T follicular helper cell (primary cell): ENCODE data around the gene KIZ.

ENCODE experiments used
- DNase-seq: peaks from one replicate; pipeline ENCODE4 v3.0.0-alpha.2; 2020; ENCODE audit warnings: low read depth

The KIZ gene

GRCh38 chr20:21104921-21105320 lies 21.0 kb upstream of the KIZ start:
- no peak for DNase-seq

- no peak for DNase-seq
Measured at GRCh38 chr20:21105429-21106170, 20.3 kb upstream of the KIZ start.

- no peak for DNase-seq
Measured at GRCh38 chr20:21106171-21107017, 19.5 kb upstream of the KIZ start, which contains the start of gene LINC00237. Gene LINC00237 (minus strand): TSS chr20:21106358.

GRCh38 chr20:21109144-21109543 lies 16.7 kb upstream of the KIZ start:
- no peak for DNase-seq

- no peak for DNase-seq
Measured at GRCh38 chr20:21110811-21111210, 15.1 kb upstream of the KIZ start.

- no peak for DNase-seq
Measured at GRCh38 chr20:21111416-21111815, 14.5 kb upstream of the KIZ start.

- no peak for DNase-seq
Measured at GRCh38 chr20:21113697-21114096, 12.2 kb upstream of the KIZ start.

- no peak for DNase-seq
Measured at GRCh38 chr20:21114584-21114983, 11.3 kb upstream of the KIZ start.

GRCh38 chr20:21117521-21117920 lies 8.4 kb upstream of the KIZ start:
- no peak for DNase-seq

- DNase-seq, result no peak
Measured at GRCh38 chr20:21118138-21118537, 7.7 kb upstream of the KIZ start.

GRCh38 chr20:21118782-21119181 lies 7.1 kb upstream of the KIZ start:
- DNase-seq, result no peak

- DNase-seq, result no peak
Measured at GRCh38 chr20:21124190-21124589, 1.7 kb upstream of the KIZ start.

GRCh38 chr20:21125072-21125848 lies 622 bp upstream of the KIZ start:
- DNase-seq, result no peak

GRCh38 chr20:21126581-21126870 lies 644 bp downstream of the KIZ start:
- DNase-seq, result no peak

GRCh38 chr20:21127201-21127981 lies 1.5 kb downstream of the KIZ start:
- no peak for DNase-seq

- DNase-seq, result no peak
Measured at GRCh38 chr20:21129861-21130260, 4.0 kb downstream of the KIZ start.

GRCh38 chr20:21133404-21133803 lies 7.5 kb downstream of the KIZ start:
- DNase-seq, result no peak

- no peak for DNase-seq
Measured at GRCh38 chr20:21133917-21134622, 8.2 kb downstream of the KIZ start.

- no peak for DNase-seq
Measured at GRCh38 chr20:21134883-21135493, 9.1 kb downstream of the KIZ start.

- no peak for DNase-seq
Measured at GRCh38 chr20:21136015-21136732, 10.3 kb downstream of the KIZ start.
